Type B pancreatic cell (in vitro differentiated cells): ENCODE measurements around the gene GSTT2B. TPM values are rescaled to one million over a fixed set of nuclear protein-coding genes. Genes with fewer than 3 reads are reported as not detected.
"Not testable (repeated sequence)": the region's sequence is repeated elsewhere in the genome, so short reads cannot be mapped to it uniquely, and the experiment has no call there.

ENCODE experiments used
- DNase-seq: peaks from one replicate; pipeline ENCODE4 v3.0.0; 2021; ENCODE audit warnings: mixed read lengths; ENCODE audit not compliant: unreplicated experiment; ENCODE audit errors: extremely low spot score
- H3K27ac Mint-ChIP-seq: 2 replicates; pipeline ENCODE4 v1.8.0; 2021; ENCODE audit warnings: mild to moderate bottlenecking, mixed read lengths
- H3K27me3 Mint-ChIP-seq: 2 replicates; pipeline ENCODE4 v1.8.0; 2021; ENCODE audit warnings: mixed read lengths
- H3K36me3 Mint-ChIP-seq: 2 replicates; pipeline ENCODE4 v1.8.0; 2021; ENCODE audit warnings: mixed read lengths
- H3K4me1 Mint-ChIP-seq: one replicate; pipeline ENCODE4 v1.8.0; 2021; ENCODE audit warnings: mixed read lengths; ENCODE audit not compliant: unreplicated experiment
- H3K4me3 Mint-ChIP-seq: 2 replicates; pipeline ENCODE4 v1.8.0; 2021; ENCODE audit warnings: mild to moderate bottlenecking, mixed read lengths
- H3K9me3 Mint-ChIP-seq: 2 replicates; pipeline ENCODE4 v1.8.0; 2021; ENCODE audit warnings: mixed read lengths
- CTCF ChIP-seq: fragments of 200-600 bp; sonication (generic); conservative IDR thresholded peaks from 2 replicates; pipeline ENCODE4 v1.5.0; 2021; ENCODE audit warnings: antibody characterized with exemption, mild to moderate bottlenecking
- total RNA-seq: library from RNA; stranded (reverse); gene quantifications from 2 replicates; pipeline ENCODE4 v1.2.1, GENCODE V29; 2021; ENCODE audit warnings: low replicate concordance

GSTT2B gene
- total RNA-seq, 1 donor from 2014 or later, result not detected

- H3K36me3 Mint-ChIP-seq, H3K27ac Mint-ChIP-seq, H3K9me3 Mint-ChIP-seq, H3K27me3 Mint-ChIP-seq, DNase-seq, H3K4me1 Mint-ChIP-seq, H3K4me3 Mint-ChIP-seq: not testable (repeated sequence)
These were observed 11.2 kb downstream of the GSTT2B start for GRCh38 chr22:23949764-23950163.

- not testable (repeated sequence) for H3K27me3 Mint-ChIP-seq, H3K4me3 Mint-ChIP-seq, H3K4me1 Mint-ChIP-seq, H3K9me3 Mint-ChIP-seq, H3K36me3 Mint-ChIP-seq, H3K27ac Mint-ChIP-seq, DNase-seq
These were observed 13.6 kb downstream of the GSTT2B start for GRCh38 chr22:23947391-23947790.

GRCh38 chr22:23940166-23940565 lies 20.8 kb downstream of the GSTT2B start:
- H3K27me3 Mint-ChIP-seq, H3K27ac Mint-ChIP-seq, H3K9me3 Mint-ChIP-seq, H3K4me3 Mint-ChIP-seq, DNase-seq, H3K36me3 Mint-ChIP-seq, H3K4me1 Mint-ChIP-seq: not testable (repeated sequence)

- no peak overlapping the region for H3K4me3 Mint-ChIP-seq
- H3K27ac Mint-ChIP-seq, result no peak overlapping the region
- H3K4me1 Mint-ChIP-seq, result no peaks in the 10 kb centered on the region
- no peaks in the 10 kb centered on the region for H3K27me3 Mint-ChIP-seq
- no peaks in the 10 kb centered on the region for H3K36me3 Mint-ChIP-seq
- TF ChIP-seq CTCF, result no peak
- no peak for DNase-seq
- no peaks in the 10 kb centered on the region for H3K9me3 Mint-ChIP-seq
These were observed 22.0 kb downstream of the GSTT2B start for GRCh38 chr22:23939017-23939357.

- peak overlapping the region; percentile 46 for H3K27ac Mint-ChIP-seq
- no peaks in the 10 kb centered on the region for H3K27me3 Mint-ChIP-seq
- no peaks in the 10 kb centered on the region for H3K36me3 Mint-ChIP-seq
- no peak overlapping the region for H3K4me3 Mint-ChIP-seq
- no peaks in the 10 kb centered on the region for H3K9me3 Mint-ChIP-seq
- no peaks in the 10 kb centered on the region for H3K4me1 Mint-ChIP-seq
- TF ChIP-seq CTCF, result no peak
- DNase-seq, result no peak
These were observed 22.5 kb downstream of the GSTT2B start for GRCh38 chr22:23938328-23939016.

GRCh38 chr22:23926561-23926960 lies 34.4 kb downstream of the GSTT2B start:
- Mint-ChIP-seq H3K36me3 (peaks cover 50% of the 10 kb centered on the region), H3K27me3 (no peaks in the 10 kb centered on the region), H3K4me3 (no peak overlapping the region), H3K27ac (no peak overlapping the region), H3K9me3 (no peaks in the 10 kb centered on the region), H3K4me1 (no peaks in the 10 kb centered on the region)
- no peak for DNase-seq
- no peak for TF ChIP-seq CTCF

GRCh38 chr22:23925020-23925606 lies 35.9 kb downstream of the GSTT2B start:
- Mint-ChIP-seq H3K27me3 (no peaks in the 10 kb centered on the region), H3K9me3 (no peaks in the 10 kb centered on the region), H3K4me3 (no peak overlapping the region), H3K27ac (peak overlapping the region; percentile 49), H3K4me1 (no peaks in the 10 kb centered on the region), H3K36me3 (peaks cover 47% of the 10 kb centered on the region)
- TF ChIP-seq CTCF, result no peak
- no peak for DNase-seq
